Measurements from ENCODE around the gene USP10.

Gene USP10

DNA sequence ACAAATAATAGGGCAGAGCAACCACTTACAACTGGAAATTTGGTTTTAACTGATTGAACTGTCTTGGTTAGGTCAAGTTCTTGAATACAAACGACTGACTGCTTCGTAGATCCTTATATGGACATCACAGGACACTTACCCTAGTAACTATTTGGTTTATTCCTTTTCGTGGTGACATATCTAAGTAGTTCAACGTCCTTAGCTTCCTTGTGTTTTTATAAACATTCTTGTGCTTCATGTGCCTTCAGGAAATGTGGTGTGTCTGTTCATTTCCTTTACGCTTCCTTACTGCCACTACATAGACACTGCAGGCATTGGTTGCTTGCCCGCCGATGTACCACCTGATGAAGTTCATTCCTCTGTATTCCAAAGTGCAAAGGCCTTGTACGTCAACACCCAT, 59.3 kb downstream of the USP10 start:
- no peaks in the 10 kb centered on the region for H3K27me3 ChIP-seq (ENCODE audit: insufficient read depth, low read depth, severe bottlenecking)
- no peak for TF ChIP-seq CTCF (IDR thresholded peaks at IDR 0.05; ENCODE audit: low read depth, low read length)
- H3K9me3 ChIP-seq (ENCODE audit: severe bottlenecking): no peaks in the 10 kb centered on the region
- DNase-seq: no peak
- no peak overlapping the region for H3K4me3 ChIP-seq (ENCODE audit: low read depth, low read length)
- H3K36me3 ChIP-seq: no peaks in the 10 kb centered on the region; the same call in 1 of the 2 replicates
- H3K27ac ChIP-seq: no peak overlapping the region

GRCh38 chr16:84759906-84760305, 60.1 kb downstream of the USP10 start:
- no peak overlapping the region for H3K27ac ChIP-seq
- no peaks in the 10 kb centered on the region; the same call in none of the 2 replicates for H3K36me3 ChIP-seq
- no peak for TF ChIP-seq CTCF (IDR thresholded peaks at IDR 0.05; ENCODE audit: low read depth, low read length)
- H3K9me3 ChIP-seq (ENCODE audit: severe bottlenecking): no peaks in the 10 kb centered on the region
- H3K27me3 ChIP-seq (ENCODE audit: insufficient read depth, low read depth, severe bottlenecking): no peaks in the 10 kb centered on the region
- no peak for DNase-seq
- H3K4me3 ChIP-seq (ENCODE audit: low read depth, low read length): no peak overlapping the region

DNA sequence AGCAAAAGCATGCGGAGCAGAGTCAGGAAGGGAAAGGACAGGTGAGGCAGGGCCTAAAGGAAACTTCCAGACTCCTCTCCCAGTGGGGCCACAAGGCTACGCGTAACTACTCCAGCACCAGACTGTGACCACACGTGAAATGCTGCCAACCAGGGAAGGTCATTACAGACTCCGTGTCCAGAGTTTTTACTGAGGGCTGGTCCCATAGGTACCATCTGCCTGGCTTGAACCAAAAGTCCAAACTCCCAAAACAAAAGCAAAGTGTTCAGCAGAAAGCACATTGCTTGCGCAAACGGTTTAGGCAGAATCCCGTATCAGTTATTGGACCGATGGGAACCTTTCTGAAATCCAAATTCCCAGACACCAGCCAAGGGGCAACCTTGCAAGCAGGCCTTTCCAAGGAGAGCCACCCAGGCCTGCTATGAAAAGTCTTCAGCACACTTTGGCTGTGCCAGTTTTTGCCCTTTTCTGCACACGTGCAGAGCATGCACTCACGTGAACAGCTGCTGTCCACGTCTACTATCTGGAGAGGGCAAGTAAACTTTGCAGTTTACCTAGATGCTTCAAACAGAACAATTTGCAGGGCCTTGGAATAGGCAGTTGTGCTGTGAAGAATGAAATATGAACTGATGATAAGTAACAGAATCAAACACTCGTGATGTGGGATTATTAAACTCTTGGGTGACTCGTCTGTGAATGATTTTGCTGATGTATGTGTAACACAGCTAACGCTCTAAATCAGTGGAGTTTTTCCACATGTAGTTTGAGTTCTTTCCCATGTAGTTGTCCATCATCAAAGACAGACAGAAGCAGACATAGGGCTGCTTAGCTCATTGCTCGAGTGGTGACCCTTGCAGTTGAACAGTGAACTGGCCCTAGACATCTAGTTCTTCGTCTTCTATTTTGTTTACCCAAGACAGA, 61.9 kb downstream of the USP10 start:
- no peak for DNase-seq
- H3K36me3 ChIP-seq: no peaks in the 10 kb centered on the region; the same call in none of the 2 replicates
- H3K27me3 ChIP-seq (ENCODE audit: insufficient read depth, low read depth, severe bottlenecking): no peaks in the 10 kb centered on the region
- no peak overlapping the region for H3K4me3 ChIP-seq (ENCODE audit: low read depth, low read length)
- no peak for TF ChIP-seq CTCF (IDR thresholded peaks at IDR 0.05; ENCODE audit: low read depth, low read length)
- no peak overlapping the region for H3K27ac ChIP-seq
- H3K9me3 ChIP-seq (ENCODE audit: severe bottlenecking): no peaks in the 10 kb centered on the region

DNA sequence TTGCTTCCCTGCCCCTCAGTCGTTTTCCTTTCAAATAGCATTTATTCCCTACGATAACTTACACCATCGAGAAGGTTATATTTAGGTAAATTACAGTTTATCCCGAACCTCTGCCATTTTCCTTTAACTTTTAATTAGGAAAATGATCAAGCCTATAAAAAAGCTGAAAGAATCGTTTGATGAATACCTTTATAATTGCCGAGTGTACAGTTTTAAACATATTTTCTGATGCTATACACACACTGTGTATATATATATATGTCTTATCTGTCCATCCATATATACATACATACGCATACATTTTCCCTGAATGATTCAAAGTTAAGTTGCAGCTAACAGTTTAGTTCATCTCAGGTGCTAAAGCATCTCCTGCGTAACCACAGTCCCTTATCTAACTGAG, 63.4 kb downstream of the USP10 start:
- no peak overlapping the region for H3K27ac ChIP-seq
- H3K27me3 ChIP-seq (ENCODE audit: insufficient read depth, low read depth, severe bottlenecking): no peaks in the 10 kb centered on the region
- H3K36me3 ChIP-seq: peaks cover 3% of the 10 kb centered on the region
- no peak for TF ChIP-seq CTCF (IDR thresholded peaks at IDR 0.05; ENCODE audit: low read depth, low read length)
- no peak overlapping the region for H3K4me3 ChIP-seq (ENCODE audit: low read depth, low read length)
- H3K9me3 ChIP-seq (ENCODE audit: severe bottlenecking): no peaks in the 10 kb centered on the region
- DNase-seq: no peak

GRCh38 chr16:84763629-84764028, 63.8 kb downstream of the USP10 start:
- H3K36me3 ChIP-seq: peaks cover 7% of the 10 kb centered on the region
- no peaks in the 10 kb centered on the region for H3K9me3 ChIP-seq (ENCODE audit: severe bottlenecking)
- H3K4me3 ChIP-seq (ENCODE audit: low read depth, low read length): no peak overlapping the region
- TF ChIP-seq CTCF (IDR thresholded peaks at IDR 0.05; ENCODE audit: low read depth, low read length): no peak
- H3K27ac ChIP-seq: no peak overlapping the region
- H3K27me3 ChIP-seq (ENCODE audit: insufficient read depth, low read depth, severe bottlenecking): no peaks in the 10 kb centered on the region
- no peak for DNase-seq

All from WERI-Rb-1 (cell line).